HG02981 (cell line): Measurements from ENCODE around the gene SVEP1.
A peak's percentile ranks its signal among the peaks of the same experiment; 100 is the strongest.
"Not testable (repeated sequence)": the region's sequence is repeated elsewhere in the genome, so short reads cannot be mapped to it uniquely, and the experiment has no call there.

Source experiments
- ATAC-seq: cut with Tn5 transposase; IDR thresholded peaks from one replicate; pipeline ENCODE4 v1.9.1; 2021; ENCODE audit warnings: mild to moderate bottlenecking, moderate library complexity; ENCODE audit not compliant: unreplicated experiment

Gene SVEP1

GRCh38 chr9:110579034-110579861, at the start of gene SVEP1:
SVEP1 (minus strand) TSS chr9:110579741; CDS start chr9:110579543, 198 bp downstream.
- no peak for ATAC-seq

- ATAC-seq = peak; percentile 96
Observed at GRCh38 chr9:110626101-110626829, 46.7 kb upstream of the SVEP1 start.

- peak; percentile 28 for ATAC-seq
Observed at GRCh38 chr9:110623462-110624025, 44.0 kb upstream of the SVEP1 start.

GRCh38 chr9:110622368-110622767, 42.8 kb upstream of the SVEP1 start:
- no peak for ATAC-seq

GRCh38 chr9:110620726-110621125, 41.2 kb upstream of the SVEP1 start:
- ATAC-seq = no peak

- ATAC-seq = no peak
Observed at GRCh38 chr9:110619831-110620230, 40.3 kb upstream of the SVEP1 start.

GRCh38 chr9:110615498-110615897, 36.0 kb upstream of the SVEP1 start:
- no peak for ATAC-seq

GRCh38 chr9:110614576-110614975, 35.0 kb upstream of the SVEP1 start:
- not testable (repeated sequence) for ATAC-seq

GRCh38 chr9:110606179-110606790, 26.7 kb upstream of the SVEP1 start:
- no peak for ATAC-seq

- ATAC-seq = no peak
Observed at GRCh38 chr9:110605565-110605964, 26.0 kb upstream of the SVEP1 start.

GRCh38 chr9:110604171-110604601, 24.6 kb upstream of the SVEP1 start:
- ATAC-seq = no peak

- ATAC-seq = no peak
Observed at GRCh38 chr9:110602281-110602680, 22.7 kb upstream of the SVEP1 start.

GRCh38 chr9:110601098-110601497, 21.6 kb upstream of the SVEP1 start:
- no peak for ATAC-seq

- no peak for ATAC-seq
Observed at GRCh38 chr9:110599468-110599867, 19.9 kb upstream of the SVEP1 start.

- no peak for ATAC-seq
Observed at GRCh38 chr9:110592044-110592830, 12.7 kb upstream of the SVEP1 start.

GRCh38 chr9:110591526-110591925, 12.0 kb upstream of the SVEP1 start:
- no peak for ATAC-seq

GRCh38 chr9:110590816-110591215, 11.3 kb upstream of the SVEP1 start:
- no peak for ATAC-seq

- ATAC-seq = no peak
Observed at GRCh38 chr9:110588296-110588695, 8.8 kb upstream of the SVEP1 start.

- ATAC-seq = no peak
Observed at GRCh38 chr9:110583237-110583636, 3.7 kb upstream of the SVEP1 start.

- no peak for ATAC-seq
Observed at GRCh38 chr9:110582156-110582555, 2.6 kb upstream of the SVEP1 start.

- no peak for ATAC-seq
Observed at GRCh38 chr9:110580850-110581249, 1.3 kb upstream of the SVEP1 start.
